Heart left ventricle (tissue), 13 donors: ENCODE measurements around the gene TRA2B.

Experiments
- POLR2A ChIP-seq, 2 donors: fragments of 450-650 bp; IDR thresholded peaks; one replicate each; pipeline ENCODE4 v1.6.1; 2017; ENCODE audit warnings: antibody characterized with exemption in 2 of 2, mild to moderate bottlenecking in 2 of 2, moderate library complexity in 2 of 2
- TF ChIP-seq, protein P1 (sequence below), 12 donors: fragments of 200-600 bp; sonication (generic) in 4 of 12; IDR thresholded peaks; one replicate each; pipeline versions ENCODE4 v1.5.0 to v1.8.0; 2018 to 2022; ENCODE audit warnings: antibody characterized with exemption in 12 of 12, mild to moderate bottlenecking in 5 of 12
- donor health status: ischemic (EF 13 %, LVEDD 7.1; RV severe dilation, severe dysfunction).
- donor health status: DM: no; HTN: yes; CAD: no.
- donor health status: DM: no; HTN: no; CAD: no.
- donor health status: ischemic (EF 25% LVEDD 6.9; RV normal size, moderate dysfunction).
- donor health status: ischemic (EF 25% LVEDD 5.7; RV mildly dilated, moderate dysfunction).
- donor health status: ischemic (EF 35%, LVEDD 5.7; RV mildly dilated, moderate dysfunction).
- donor health status: nonischemic (EF 11% LVEDD 7.7; RV severe dilation, severe dysfunction).
- donor health status: DM: yes; HTN: yes; CAD: no.
- donor health status: PGD.
- donor health status: ischemic (EF 29% LVEDD 5.4; RV normal size, mild dysfunction).
- donor health status: nonischemic (EF 23%, LVEDD 6.1; RV moderate dilation, normal function).

DNA sequence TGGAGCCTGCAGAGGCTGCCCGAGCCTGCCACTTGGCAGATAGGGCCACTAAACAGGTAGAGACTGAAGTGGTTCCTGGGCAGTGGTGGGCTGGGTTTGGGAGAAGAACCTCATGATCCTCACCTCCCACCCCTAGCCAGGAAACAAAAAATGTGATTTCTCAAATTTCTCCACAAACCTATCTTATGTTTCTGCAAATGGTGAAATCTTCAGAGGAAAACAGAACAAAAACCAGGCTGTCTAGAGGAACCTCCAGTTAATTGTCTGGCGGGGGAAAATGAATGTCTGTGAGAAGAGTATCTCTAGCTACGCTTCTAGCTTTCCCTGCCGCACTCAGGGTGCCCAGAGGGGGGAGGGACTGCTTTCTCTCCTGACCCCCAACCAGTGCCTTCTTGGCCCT is 55.9 kb downstream of the TRA2B start:
- TF ChIP-seq, protein P1, sequence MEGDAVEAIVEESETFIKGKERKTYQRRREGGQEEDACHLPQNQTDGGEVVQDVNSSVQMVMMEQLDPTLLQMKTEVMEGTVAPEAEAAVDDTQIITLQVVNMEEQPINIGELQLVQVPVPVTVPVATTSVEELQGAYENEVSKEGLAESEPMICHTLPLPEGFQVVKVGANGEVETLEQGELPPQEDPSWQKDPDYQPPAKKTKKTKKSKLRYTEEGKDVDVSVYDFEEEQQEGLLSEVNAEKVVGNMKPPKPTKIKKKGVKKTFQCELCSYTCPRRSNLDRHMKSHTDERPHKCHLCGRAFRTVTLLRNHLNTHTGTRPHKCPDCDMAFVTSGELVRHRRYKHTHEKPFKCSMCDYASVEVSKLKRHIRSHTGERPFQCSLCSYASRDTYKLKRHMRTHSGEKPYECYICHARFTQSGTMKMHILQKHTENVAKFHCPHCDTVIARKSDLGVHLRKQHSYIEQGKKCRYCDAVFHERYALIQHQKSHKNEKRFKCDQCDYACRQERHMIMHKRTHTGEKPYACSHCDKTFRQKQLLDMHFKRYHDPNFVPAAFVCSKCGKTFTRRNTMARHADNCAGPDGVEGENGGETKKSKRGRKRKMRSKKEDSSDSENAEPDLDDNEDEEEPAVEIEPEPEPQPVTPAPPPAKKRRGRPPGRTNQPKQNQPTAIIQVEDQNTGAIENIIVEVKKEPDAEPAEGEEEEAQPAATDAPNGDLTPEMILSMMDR (IDR thresholded peaks at IDR 0.05), result no peak
- no peak for TF ChIP-seq POLR2A (IDR thresholded peaks at IDR 0.05)
